ENCODE measurements around the gene EEF1A2.
A peak's percentile ranks its signal among the peaks of the same experiment; 100 is the strongest.

DNA sequence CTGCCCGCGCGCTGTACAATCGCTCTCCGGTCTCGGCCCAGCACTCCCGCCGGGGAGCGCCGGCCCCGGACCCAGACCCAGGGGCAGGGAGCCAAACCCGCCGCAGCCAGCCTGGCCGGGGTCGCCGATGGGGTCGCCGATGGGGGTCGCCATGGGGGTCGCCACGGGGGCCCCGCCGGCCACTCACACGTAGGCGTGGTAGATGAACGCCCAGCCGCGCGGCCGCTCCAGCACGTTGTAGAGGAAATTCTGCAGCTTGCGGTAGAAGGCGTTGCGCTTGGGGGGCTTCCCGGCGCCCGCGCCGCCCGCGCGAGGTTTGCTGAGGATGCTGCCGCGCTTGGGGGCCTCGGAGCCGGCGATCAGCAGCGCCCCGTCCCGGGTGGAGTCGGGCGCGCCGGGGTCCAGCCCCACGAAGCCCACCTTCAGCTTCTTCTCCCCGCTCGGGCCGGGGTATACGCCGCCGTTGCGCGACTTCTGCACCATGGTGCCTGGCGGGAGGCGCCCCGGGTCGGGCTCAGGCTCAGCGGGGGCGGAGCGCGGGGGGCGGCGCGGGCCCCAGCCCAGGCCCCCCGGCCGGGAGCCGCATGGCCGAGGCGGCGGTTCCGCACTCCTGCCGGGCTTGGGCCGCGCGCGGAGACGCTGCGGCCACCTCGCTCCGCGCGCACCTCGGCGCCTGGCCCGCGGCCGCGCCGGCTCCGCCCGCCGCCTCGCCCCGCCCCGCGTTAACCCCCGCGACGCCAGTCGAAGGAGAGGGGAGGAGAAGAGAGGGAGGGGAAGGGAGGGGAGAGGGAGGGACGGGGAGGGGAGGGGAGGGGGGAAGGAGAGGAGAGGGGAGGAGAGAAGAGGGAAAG, 26.7 kb downstream of the EEF1A2 start, which contains the start of gene KCNQ2:
- TF ChIP-seq, protein P1, sequence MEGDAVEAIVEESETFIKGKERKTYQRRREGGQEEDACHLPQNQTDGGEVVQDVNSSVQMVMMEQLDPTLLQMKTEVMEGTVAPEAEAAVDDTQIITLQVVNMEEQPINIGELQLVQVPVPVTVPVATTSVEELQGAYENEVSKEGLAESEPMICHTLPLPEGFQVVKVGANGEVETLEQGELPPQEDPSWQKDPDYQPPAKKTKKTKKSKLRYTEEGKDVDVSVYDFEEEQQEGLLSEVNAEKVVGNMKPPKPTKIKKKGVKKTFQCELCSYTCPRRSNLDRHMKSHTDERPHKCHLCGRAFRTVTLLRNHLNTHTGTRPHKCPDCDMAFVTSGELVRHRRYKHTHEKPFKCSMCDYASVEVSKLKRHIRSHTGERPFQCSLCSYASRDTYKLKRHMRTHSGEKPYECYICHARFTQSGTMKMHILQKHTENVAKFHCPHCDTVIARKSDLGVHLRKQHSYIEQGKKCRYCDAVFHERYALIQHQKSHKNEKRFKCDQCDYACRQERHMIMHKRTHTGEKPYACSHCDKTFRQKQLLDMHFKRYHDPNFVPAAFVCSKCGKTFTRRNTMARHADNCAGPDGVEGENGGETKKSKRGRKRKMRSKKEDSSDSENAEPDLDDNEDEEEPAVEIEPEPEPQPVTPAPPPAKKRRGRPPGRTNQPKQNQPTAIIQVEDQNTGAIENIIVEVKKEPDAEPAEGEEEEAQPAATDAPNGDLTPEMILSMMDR (IDR thresholded peaks at IDR 0.05), result no peak
- no peak for TF ChIP-seq NFYB (CRISPR knock-in tag; conservative IDR thresholded peaks at IDR 0.05; ENCODE audit: low read depth)
- TF ChIP-seq CBFB (CRISPR knock-in tag; IDR thresholded peaks at IDR 0.05; ENCODE audit: low read depth), result no peak
- 0 out of 2 replicates have a peak, but pooled peaks have one; percentile 15 for TF ChIP-seq MAX (CRISPR knock-in tag; IDR thresholded peaks at IDR 0.05)

Measured in WTC11 (cell line).